Mesenchymal stem cell (in vitro differentiated cells and primary cell): ENCODE results near the gene LINS1.

Experiments
- DNase-seq: peaks from one replicate; pipeline ENCODE4 v3.0.0-alpha.2; 2013
- H2AFZ ChIP-seq: one replicate; pipeline ENCODE4 v1.6.1; 2013; ENCODE audit warnings: low read depth, mild to moderate bottlenecking, control low read depth, inconsistent platforms, low read length, moderate library complexity
- H2AK5ac ChIP-seq: 2 replicates; pipeline ENCODE4 v1.6.1; 2013; ENCODE audit warnings: low read length, moderate library complexity, mild to moderate bottlenecking, inconsistent platforms; ENCODE audit not compliant: severe bottlenecking
- H2BK120ac ChIP-seq: one replicate; pipeline ENCODE4 v1.6.1; 2013; ENCODE audit warnings: low read depth, mild to moderate bottlenecking, inconsistent platforms, low read length, moderate library complexity
- H2BK12ac ChIP-seq, 2 experiments: one replicate each; pipeline ENCODE4 v1.6.1; 2013; ENCODE audit warnings: inconsistent platforms in 2 of 2, low read length in 2 of 2, mild to moderate bottlenecking in 2 of 2, moderate library complexity in 2 of 2, control low read depth in 1 of 2
- H2BK15ac ChIP-seq: one replicate; pipeline ENCODE4 v1.6.1; 2013; ENCODE audit warnings: mild to moderate bottlenecking, low read depth, inconsistent platforms; ENCODE audit not compliant: poor library complexity, severe bottlenecking
- H2BK5ac ChIP-seq: 2 replicates; pipeline ENCODE4 v1.6.1; 2013; ENCODE audit warnings: low read depth, mild to moderate bottlenecking, low read length, control low read depth, inconsistent platforms; ENCODE audit not compliant: poor library complexity, severe bottlenecking
- H3K14ac ChIP-seq, 2 experiments: one replicate each; pipeline ENCODE4 v1.6.1; 2013; ENCODE audit warnings: inconsistent platforms in 2 of 2, low read length in 2 of 2, control low read depth in 1 of 2, mild to moderate bottlenecking in 1 of 2, moderate library complexity in 1 of 2
- H3K18ac ChIP-seq, 2 experiments: one replicate each; pipeline ENCODE4 v1.6.1; 2013; ENCODE audit warnings: inconsistent platforms in 2 of 2, low read length in 2 of 2, control low read depth in 1 of 2, low read depth in 1 of 2, mild to moderate bottlenecking in 1 of 2
- H3K23ac ChIP-seq, 2 experiments: one replicate each; pipeline ENCODE4 v1.6.1; 2013; ENCODE audit warnings: inconsistent platforms in 2 of 2, low read length in 2 of 2, mild to moderate bottlenecking in 2 of 2, moderate library complexity in 2 of 2, control low read depth in 1 of 2
- H3K27ac ChIP-seq: 2 replicates; pipeline ENCODE4 v1.5.1; 2013; ENCODE audit warnings: mild to moderate bottlenecking, moderate library complexity, low read length, control low read depth, inconsistent platforms; ENCODE audit not compliant: poor library complexity, severe bottlenecking
- H3K27me3 ChIP-seq, 2 experiments: 2 replicates each; pipeline versions ENCODE4 v1.6.1 to v1.7.0; 2013; ENCODE audit warnings: low read length in 2 of 2, mild to moderate bottlenecking in 2 of 2, moderate library complexity in 2 of 2, control low read depth in 1 of 2, inconsistent platforms in 1 of 2; ENCODE audit not compliant: control insufficient read depth in 1 of 2, insufficient read depth in 1 of 2
- H3K36me3 ChIP-seq, 2 experiments: 2 replicates each; pipeline versions ENCODE4 v1.6.1 to v1.7.0; 2013; ENCODE audit warnings: low read length in 2 of 2, control low read depth in 1 of 2, inconsistent platforms in 1 of 2, low read depth in 1 of 2, mild to moderate bottlenecking in 1 of 2; ENCODE audit not compliant: insufficient read depth in 2 of 2, control insufficient read depth in 1 of 2
- H3K4ac ChIP-seq, 2 experiments: one replicate each; pipeline ENCODE4 v1.6.1; 2013; ENCODE audit warnings: inconsistent platforms in 2 of 2, low read length in 2 of 2, mild to moderate bottlenecking in 2 of 2, moderate library complexity in 2 of 2, control low read depth in 1 of 2, low read depth in 1 of 2
- H3K4me1 ChIP-seq: 2 replicates; pipeline ENCODE4 v1.6.1; 2013; ENCODE audit warnings: low read depth, low read length, control low read depth; ENCODE audit not compliant: control insufficient read depth, insufficient read depth
- H3K4me2 ChIP-seq: 2 replicates; pipeline ENCODE4 v1.6.1; 2013; ENCODE audit warnings: low read length, mild to moderate bottlenecking, inconsistent platforms; ENCODE audit not compliant: poor library complexity, severe bottlenecking
- H3K4me3 ChIP-seq, 2 experiments: 2 replicates each; pipeline versions ENCODE4 v1.5.1 to v1.7.0; 2013; ENCODE audit warnings: low read length in 2 of 2, mild to moderate bottlenecking in 2 of 2, control low read depth in 1 of 2, low read depth in 1 of 2; ENCODE audit not compliant: insufficient read depth in 1 of 2
- H3K79me1 ChIP-seq: replicated peaks from 2 replicates; pipeline ENCODE4 v1.6.1; 2013; ENCODE audit warnings: mild to moderate bottlenecking, control low read depth, low read length, inconsistent platforms; ENCODE audit not compliant: poor library complexity, severe bottlenecking
- H3K9ac ChIP-seq: 2 replicates; pipeline ENCODE4 v1.7.0; 2013; ENCODE audit warnings: mild to moderate bottlenecking, low read length, moderate library complexity
- H3K9me3 ChIP-seq: 2 replicates; pipeline ENCODE4 v1.7.0; 2013; ENCODE audit warnings: mild to moderate bottlenecking, low read length; ENCODE audit not compliant: control insufficient read depth
- H4K8ac ChIP-seq: one replicate; pipeline ENCODE4 v1.6.1; 2013; ENCODE audit warnings: inconsistent platforms, mild to moderate bottlenecking, low read length, moderate library complexity
- H4K91ac ChIP-seq: one replicate; pipeline ENCODE4 v1.6.1; 2013; ENCODE audit warnings: mild to moderate bottlenecking, low read length, inconsistent platforms
- WGBS: methylation state at CpG from one replicate; pipeline ENCODE4 v1.1.7; 2013; ENCODE audit warnings: mixed read lengths; 5-methylcytosine and 5-hydroxymethylcytosine counted together

Gene LINS1

DNA sequence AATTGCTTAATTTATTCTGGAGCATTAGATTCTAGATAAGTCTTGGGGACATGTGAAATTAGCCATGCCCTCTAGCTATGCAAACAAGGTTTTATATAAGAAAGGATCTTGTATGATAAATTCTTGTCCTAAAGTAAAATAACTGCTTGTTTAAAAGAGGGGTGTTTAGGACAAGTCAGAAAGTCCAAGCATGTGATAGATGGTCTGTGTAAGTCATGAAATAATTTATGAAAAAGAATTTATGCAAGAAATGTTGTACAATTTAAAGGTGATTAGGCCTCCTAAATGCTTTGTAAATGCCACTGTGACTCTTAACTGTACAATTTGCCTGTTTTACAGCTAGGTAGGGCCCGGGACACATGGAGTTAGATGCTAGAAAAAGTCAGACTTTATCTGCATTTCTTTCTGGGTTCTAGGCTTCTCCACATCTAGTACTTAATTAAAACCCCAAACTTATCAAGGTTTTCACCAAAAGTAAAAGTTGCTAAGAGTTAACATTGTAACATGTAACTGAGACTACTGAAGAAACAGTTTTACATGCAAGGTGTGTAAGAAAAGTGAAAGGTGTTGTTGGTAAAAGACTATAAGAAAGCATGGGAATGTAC, 13.2 kb downstream of the LINS1 start:
- H3K14ac ChIP-seq, result no peak overlapping the region
- no peak overlapping the region for H2AK5ac ChIP-seq
- peaks cover 0 to 7% of the 10 kb centered on the region in 2 experiments for H3K36me3 ChIP-seq
- H3K23ac ChIP-seq, result no peak overlapping the region
- H3K9me3 ChIP-seq, result peaks cover 32% of the 10 kb centered on the region
- no peak overlapping the region for H3K4me3 ChIP-seq
- no peak overlapping the region for H4K91ac ChIP-seq
- H2AFZ ChIP-seq, result no peak overlapping the region
- H3K9ac ChIP-seq, result no peak overlapping the region
- H2BK5ac ChIP-seq, result no peak overlapping the region
- H3K4me1 ChIP-seq, result no peaks in the 10 kb centered on the region
- 100% methylated on average over 1 of the region's 1 CpG for WGBS
- H3K27ac ChIP-seq, result no peak overlapping the region
- H3K4ac ChIP-seq, result no peak overlapping the region
- H3K4me2 ChIP-seq, result no peak overlapping the region
- H3K18ac ChIP-seq, result no peak overlapping the region
- H2BK12ac ChIP-seq, result no peak overlapping the region
- H4K8ac ChIP-seq, result no peak overlapping the region
- no peaks in the 10 kb centered on the region for H3K27me3 ChIP-seq
- H2BK120ac ChIP-seq, result no peak overlapping the region
- DNase-seq, result peak; percentile 9
- no peak overlapping the region for H2BK15ac ChIP-seq
- peaks cover 34% of the 10 kb centered on the region for H3K79me1 ChIP-seq

DNA sequence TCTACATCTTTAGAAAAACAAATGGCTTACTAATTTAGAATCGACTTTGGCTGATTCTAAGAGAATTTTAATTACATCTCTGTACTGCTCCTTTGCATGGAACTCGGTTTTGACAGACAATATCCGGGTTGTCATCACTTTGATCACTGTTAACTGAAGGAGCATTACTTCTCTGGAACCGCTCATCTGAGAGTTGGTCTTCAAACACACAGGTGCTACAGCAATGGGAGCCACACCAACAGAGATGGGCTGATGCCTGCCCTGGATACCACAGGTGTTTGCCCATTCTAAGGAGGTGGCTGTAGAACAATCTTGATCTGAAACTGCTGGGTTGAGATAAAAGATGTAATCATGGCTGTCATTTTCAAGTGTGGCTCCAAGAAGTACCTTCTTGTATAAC, 21.6 kb downstream of the LINS1 start:
- Histone ChIP-seq H3K27me3 (no peaks in the 10 kb centered on the region), H2AFZ (no peak overlapping the region), H3K9me3 (no peaks in the 10 kb centered on the region), H2BK15ac (no peak overlapping the region), H3K9ac (no peak overlapping the region), H2BK5ac (no peak overlapping the region), H3K14ac (no peak overlapping the region), H3K18ac (no peak overlapping the region), H3K4me2 (no peak overlapping the region), H3K4me3 (no peak overlapping the region), H3K27ac (no peak overlapping the region), H2BK12ac (no peak overlapping the region), H3K4ac (no peak overlapping the region), H2BK120ac (no peak overlapping the region), H3K4me1 (no peaks in the 10 kb centered on the region), H4K8ac (no peak overlapping the region), H3K36me3 (peaks cover 0 to 10% of the 10 kb centered on the region in 2 experiments), H2AK5ac (no peak overlapping the region), H4K91ac (no peak overlapping the region), H3K79me1 (peaks cover 22% of the 10 kb centered on the region), H3K23ac (no peak overlapping the region)
- WGBS, result 95% methylated on average over 4 of the region's 4 CpGs
- DNase-seq, result no peak

DNA sequence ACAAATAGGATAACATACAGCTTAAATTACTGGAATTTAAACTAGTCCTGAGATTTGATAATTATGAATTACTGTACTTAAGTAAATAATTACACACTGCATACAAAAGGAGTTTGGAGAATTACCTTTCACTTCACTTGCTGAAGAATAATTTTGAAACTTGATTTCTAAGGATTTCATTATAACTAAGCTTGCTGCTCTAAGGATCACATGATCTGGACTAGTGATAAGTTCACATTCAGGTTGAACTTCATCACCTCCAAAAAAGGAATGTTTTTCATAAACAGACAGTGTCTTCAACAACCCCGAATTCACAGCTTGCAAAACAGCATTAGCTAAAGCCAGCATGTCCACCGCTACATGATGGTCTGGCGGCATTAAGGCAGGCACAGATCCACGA, 28.5 kb downstream of the LINS1 start:
- Histone ChIP-seq H3K27me3 (no peaks in the 10 kb centered on the region), H3K4me1 (peaks cover 2% of the 10 kb centered on the region), H2BK120ac (no peak overlapping the region), H3K36me3 (peaks cover 7 to 39% of the 10 kb centered on the region in 2 experiments), H2BK12ac (no peak overlapping the region), H3K23ac (no peak overlapping the region), H3K9me3 (no peaks in the 10 kb centered on the region), H4K91ac (no peak overlapping the region), H2BK15ac (no peak overlapping the region), H4K8ac (no peak overlapping the region), H2AK5ac (no peak overlapping the region), H3K9ac (no peak overlapping the region), H3K4ac (no peak overlapping the region), H3K27ac (no peak overlapping the region), H3K79me1 (peaks cover 5% of the 10 kb centered on the region), H3K14ac (no peak overlapping the region), H2BK5ac (no peak overlapping the region), H2AFZ (no peak overlapping the region), H3K4me2 (no peak overlapping the region), H3K4me3 (no peak overlapping the region), H3K18ac (no peak overlapping the region)
- WGBS, result over 99% methylated on average over 4 of the region's 4 CpGs
- DNase-seq, result no peak

DNA sequence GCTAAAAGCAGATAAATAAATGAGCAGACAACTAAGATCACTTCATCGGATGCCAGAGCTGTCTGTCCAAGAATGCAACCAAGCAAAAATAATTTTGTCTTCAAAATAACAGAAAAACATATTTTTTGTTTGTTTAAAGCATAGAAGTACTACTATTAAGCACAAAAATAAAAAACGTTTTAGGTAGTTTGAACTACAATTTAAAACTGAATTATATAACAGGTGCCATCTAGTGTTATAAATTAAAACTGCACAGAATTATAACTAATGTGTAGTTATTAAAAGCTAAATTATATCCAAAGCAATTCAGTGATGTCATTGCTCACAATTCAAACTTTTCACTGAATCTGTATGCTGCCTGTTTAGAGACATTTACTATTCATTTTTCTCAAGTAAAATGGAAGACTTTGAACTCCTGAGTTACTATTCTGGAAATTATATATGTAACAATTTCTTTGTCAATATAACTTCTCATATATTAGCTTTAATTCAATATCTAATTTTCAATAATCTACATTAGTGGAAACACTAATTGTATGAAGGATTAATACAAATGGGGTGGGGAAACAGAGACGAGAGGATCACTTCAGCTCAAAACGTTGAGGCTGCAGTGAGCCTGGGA, 29.5 kb downstream of the LINS1 start:
- Histone ChIP-seq H3K27ac (no peak overlapping the region), H2BK12ac (no peak overlapping the region), H2AFZ (no peak overlapping the region), H3K4me1 (peaks cover 2% of the 10 kb centered on the region), H4K8ac (no peak overlapping the region), H2BK120ac (no peak overlapping the region), H4K91ac (no peak overlapping the region), H3K14ac (no peak overlapping the region), H3K27me3 (no peaks in the 10 kb centered on the region), H3K4me2 (no peak overlapping the region), H3K9me3 (no peaks in the 10 kb centered on the region), H2AK5ac (no peak overlapping the region), H2BK5ac (no peak overlapping the region), H3K4ac (no peak overlapping the region), H3K23ac (no peak overlapping the region), H2BK15ac (no peak overlapping the region), H3K4me3 (no peak overlapping the region), H3K79me1 (peaks cover 6% of the 10 kb centered on the region), H3K9ac (no peak overlapping the region), H3K36me3 (peaks cover 11 to 43% of the 10 kb centered on the region in 2 experiments), H3K18ac (no peak overlapping the region)
- DNase-seq, result peak; percentile 11
- WGBS, result no CpG with 5 or more reads among the region's 4 CpGs
